ENCODE data around the gene PBRM1.
A peak's percentile ranks its signal among the peaks of the same experiment; 100 is the strongest.

Gene PBRM1

GRCh38 chr3:52525680-52526561, 159.8 kb downstream of the PBRM1 start:
- Mint-ChIP-seq H3K9me3 (no peaks in the 10 kb centered on the region), H3K27ac (peak overlapping the region; percentile 55), H3K4me1 (ENCODE audit: low read depth) (no peaks in the 10 kb centered on the region), H3K4me3 (no peak overlapping the region), H3K27me3 (ENCODE audit: low read depth) (no peaks in the 10 kb centered on the region), H3K36me3 (ENCODE audit: low read depth) (no peaks in the 10 kb centered on the region)

DNA sequence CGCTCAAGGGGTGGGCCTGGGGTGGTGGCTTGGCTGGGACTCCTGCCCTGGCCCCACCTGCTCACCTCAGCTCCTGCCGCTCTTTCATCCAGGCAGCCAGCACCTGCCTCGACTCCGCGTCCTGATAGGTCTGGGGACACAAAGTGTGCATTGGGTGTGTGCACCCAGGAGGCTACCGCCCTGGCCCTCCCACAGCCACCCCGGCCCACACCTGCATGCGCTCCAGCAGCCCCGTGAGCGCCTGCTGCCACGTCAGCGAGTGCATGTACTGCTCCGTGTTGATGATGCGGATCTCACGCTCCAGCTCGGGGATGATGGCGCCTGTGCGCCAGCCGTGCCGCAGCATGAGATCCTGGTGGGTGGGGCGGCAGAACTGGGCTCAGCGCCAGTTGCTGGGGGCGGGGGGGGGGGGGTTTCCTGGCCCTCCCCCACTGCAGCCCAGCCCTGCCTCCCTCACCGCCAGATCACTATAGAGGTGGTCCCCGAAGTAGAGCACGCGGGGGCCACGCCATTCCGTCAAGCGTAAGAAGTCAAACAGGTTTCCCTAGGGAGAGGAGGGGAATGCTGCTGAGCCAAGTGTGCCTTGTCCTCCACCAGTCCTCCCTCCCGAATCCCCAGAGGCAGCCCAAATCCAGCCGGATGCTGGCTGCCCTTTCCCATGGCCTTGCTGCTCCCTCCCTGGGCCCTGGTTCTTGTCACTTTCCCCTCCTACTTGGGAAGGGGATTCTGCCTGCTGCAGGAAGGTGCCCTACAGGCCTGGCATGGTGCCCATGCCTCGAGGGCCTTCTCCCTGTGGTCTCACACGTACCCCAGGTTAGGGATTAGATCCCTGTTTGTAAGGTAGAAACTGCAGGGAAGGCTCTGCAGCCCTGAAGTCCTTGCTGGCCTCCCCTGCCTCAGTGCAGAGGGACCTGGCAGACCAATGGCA, 160.7 kb downstream of the PBRM1 start:
- no peaks in the 10 kb centered on the region for H3K4me1 Mint-ChIP-seq (ENCODE audit: low read depth)
- H3K27me3 Mint-ChIP-seq (ENCODE audit: low read depth): no peaks in the 10 kb centered on the region
- no peaks in the 10 kb centered on the region for H3K9me3 Mint-ChIP-seq
- H3K27ac Mint-ChIP-seq: no peak overlapping the region
- no peaks in the 10 kb centered on the region for H3K36me3 Mint-ChIP-seq (ENCODE audit: low read depth)
- no peak overlapping the region for H3K4me3 Mint-ChIP-seq

DNA sequence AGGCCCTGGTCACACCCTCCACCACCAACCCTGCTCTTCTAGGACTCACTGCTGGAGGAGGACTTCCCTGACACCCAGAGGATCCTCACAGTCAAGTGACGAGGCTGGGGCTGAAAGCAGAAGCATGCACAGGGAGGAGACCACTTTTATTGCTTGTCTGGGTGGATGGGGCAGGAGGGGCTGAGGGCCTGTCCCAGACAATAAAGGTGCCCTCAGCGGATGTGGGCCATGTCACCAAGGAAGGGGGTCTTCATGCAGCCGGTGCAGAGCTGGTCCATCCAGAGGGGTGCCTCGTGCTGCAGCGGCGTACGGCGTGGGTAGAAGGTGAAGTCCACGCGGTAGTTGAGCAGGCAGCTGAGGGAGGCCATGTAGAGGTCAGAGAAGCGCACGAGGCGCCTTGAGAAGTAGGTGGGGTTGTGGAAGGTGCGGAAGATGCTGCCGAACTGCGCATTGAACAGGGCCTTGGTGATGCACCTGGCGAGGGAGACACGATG, 161.4 kb downstream of the PBRM1 start:
- no peaks in the 10 kb centered on the region for H3K4me1 Mint-ChIP-seq (ENCODE audit: low read depth)
- no peak overlapping the region for H3K4me3 Mint-ChIP-seq
- no peak overlapping the region for H3K27ac Mint-ChIP-seq
- H3K27me3 Mint-ChIP-seq (ENCODE audit: low read depth): no peaks in the 10 kb centered on the region
- H3K36me3 Mint-ChIP-seq (ENCODE audit: low read depth): no peaks in the 10 kb centered on the region
- no peaks in the 10 kb centered on the region for H3K9me3 Mint-ChIP-seq

DNA sequence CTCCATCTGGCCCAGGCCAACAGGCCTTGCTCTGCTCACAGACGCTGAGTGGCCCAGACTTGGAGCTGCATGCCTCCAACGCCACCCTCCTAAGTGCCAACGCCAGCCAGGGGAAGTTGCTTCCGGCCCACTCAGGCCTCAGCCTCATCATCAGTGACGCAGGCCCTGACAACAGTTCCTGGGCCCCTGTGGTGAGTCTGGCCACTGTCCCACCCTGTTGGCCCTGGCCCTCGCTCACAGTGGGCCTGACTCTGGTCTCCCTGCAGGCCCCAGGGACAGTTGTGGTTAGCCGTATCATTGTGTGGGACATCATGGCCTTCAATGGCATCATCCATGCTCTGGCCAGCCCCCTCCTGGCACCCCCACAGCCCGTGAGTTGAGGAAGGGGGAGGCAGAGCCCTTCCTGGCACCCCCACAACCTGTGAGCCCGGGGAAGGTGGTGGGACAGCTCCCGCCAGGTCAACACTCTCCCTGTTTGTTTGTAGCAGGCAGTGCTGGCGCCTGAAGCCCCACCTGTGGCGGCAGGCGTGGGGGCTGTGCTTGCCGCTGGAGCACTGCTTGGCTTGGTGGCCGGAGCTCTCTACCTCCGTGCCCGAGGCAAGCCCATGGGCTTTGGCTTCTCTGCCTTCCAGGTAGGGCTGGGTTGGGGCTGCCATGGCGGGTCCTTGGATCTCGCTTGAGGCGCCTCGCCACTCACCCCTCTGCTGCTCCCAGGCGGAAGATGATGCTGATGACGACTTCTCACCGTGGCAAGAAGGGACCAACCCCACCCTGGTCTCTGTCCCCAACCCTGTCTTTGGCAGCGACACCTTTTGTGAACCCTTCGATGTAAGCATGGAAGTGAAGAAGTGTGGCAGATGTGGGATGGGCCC, 162.1 kb downstream of the PBRM1 start:
- no peaks in the 10 kb centered on the region for H3K27me3 Mint-ChIP-seq (ENCODE audit: low read depth)
- H3K9me3 Mint-ChIP-seq: no peaks in the 10 kb centered on the region
- no peaks in the 10 kb centered on the region for H3K36me3 Mint-ChIP-seq (ENCODE audit: low read depth)
- no peak overlapping the region for H3K27ac Mint-ChIP-seq
- H3K4me3 Mint-ChIP-seq: no peak overlapping the region
- no peaks in the 10 kb centered on the region for H3K4me1 Mint-ChIP-seq (ENCODE audit: low read depth)

- no peak overlapping the region for H3K4me3 Mint-ChIP-seq
These were observed 163.0 kb downstream of the PBRM1 start for GRCh38 chr3:52522651-52523251.

GRCh38 chr3:52521881-52522650, 163.6 kb downstream of the PBRM1 start:
- no peaks in the 10 kb centered on the region for H3K36me3 Mint-ChIP-seq (ENCODE audit: low read depth)
- no peaks in the 10 kb centered on the region for H3K27me3 Mint-ChIP-seq (ENCODE audit: low read depth)
- H3K4me3 Mint-ChIP-seq: no peak overlapping the region
- no peaks in the 10 kb centered on the region for H3K9me3 Mint-ChIP-seq
- H3K27ac Mint-ChIP-seq: no peak overlapping the region
- no peaks in the 10 kb centered on the region for H3K4me1 Mint-ChIP-seq (ENCODE audit: low read depth)

More at GRCh38 chr3:52522651-52523251, 163.0 kb downstream of the PBRM1 start:
- H3K27me3 Mint-ChIP-seq (ENCODE audit: low read depth): no peaks in the 10 kb centered on the region
- no peaks in the 10 kb centered on the region for H3K36me3 Mint-ChIP-seq (ENCODE audit: low read depth)
- H3K9me3 Mint-ChIP-seq: no peaks in the 10 kb centered on the region
- no peak overlapping the region for H3K27ac Mint-ChIP-seq
- H3K4me1 Mint-ChIP-seq (ENCODE audit: low read depth): no peaks in the 10 kb centered on the region

GRCh38 chr3:52521488-52521824, 164.3 kb downstream of the PBRM1 start:
- Mint-ChIP-seq H3K36me3 (ENCODE audit: low read depth) (no peaks in the 10 kb centered on the region), H3K4me1 (ENCODE audit: low read depth) (no peaks in the 10 kb centered on the region), H3K27ac (no peak overlapping the region), H3K27me3 (ENCODE audit: low read depth) (no peaks in the 10 kb centered on the region), H3K4me3 (no peak overlapping the region), H3K9me3 (no peaks in the 10 kb centered on the region)

DNA sequence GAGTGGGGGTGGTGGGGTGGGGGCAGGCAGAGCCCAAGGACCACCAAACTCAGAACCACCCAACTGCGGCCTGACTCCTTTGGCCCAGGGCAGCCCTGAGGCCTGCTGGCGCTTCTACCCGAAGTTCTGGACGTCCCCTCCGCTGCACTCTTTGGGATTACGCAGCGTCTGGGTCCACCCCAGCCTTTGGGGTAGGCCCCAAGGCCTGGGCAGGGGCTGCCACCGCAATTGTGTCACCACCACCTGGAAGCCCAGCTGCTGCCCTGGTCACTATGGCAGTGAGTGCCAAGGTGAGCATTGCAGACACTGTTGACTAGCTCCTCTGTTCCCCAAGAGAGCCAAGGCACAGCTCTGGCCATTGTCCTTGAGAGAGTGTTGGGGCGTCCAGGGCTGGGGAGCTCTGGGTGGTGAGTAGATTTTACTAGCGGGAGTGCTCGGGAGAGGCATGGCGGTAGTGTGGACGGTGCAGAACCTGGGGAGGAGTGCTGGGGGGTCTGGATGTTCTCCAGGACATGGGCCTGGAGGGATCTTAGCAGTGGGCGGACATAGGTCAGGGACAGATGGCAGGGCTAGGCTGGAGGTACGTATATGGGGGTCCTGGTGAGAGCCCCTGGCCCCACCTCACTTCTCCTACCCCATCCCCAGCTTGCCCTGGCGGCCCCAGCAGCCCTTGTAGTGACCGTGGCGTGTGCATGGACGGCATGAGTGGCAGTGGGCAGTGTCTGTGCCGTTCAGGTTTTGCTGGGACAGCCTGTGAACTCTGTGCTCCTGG, 164.8 kb downstream of the PBRM1 start:
- H3K27me3 Mint-ChIP-seq (ENCODE audit: low read depth): no peaks in the 10 kb centered on the region
- H3K4me3 Mint-ChIP-seq: no peak overlapping the region
- H3K36me3 Mint-ChIP-seq (ENCODE audit: low read depth): no peaks in the 10 kb centered on the region
- H3K4me1 Mint-ChIP-seq (ENCODE audit: low read depth): no peaks in the 10 kb centered on the region
- H3K27ac Mint-ChIP-seq: no peak overlapping the region
- no peaks in the 10 kb centered on the region for H3K9me3 Mint-ChIP-seq

DNA sequence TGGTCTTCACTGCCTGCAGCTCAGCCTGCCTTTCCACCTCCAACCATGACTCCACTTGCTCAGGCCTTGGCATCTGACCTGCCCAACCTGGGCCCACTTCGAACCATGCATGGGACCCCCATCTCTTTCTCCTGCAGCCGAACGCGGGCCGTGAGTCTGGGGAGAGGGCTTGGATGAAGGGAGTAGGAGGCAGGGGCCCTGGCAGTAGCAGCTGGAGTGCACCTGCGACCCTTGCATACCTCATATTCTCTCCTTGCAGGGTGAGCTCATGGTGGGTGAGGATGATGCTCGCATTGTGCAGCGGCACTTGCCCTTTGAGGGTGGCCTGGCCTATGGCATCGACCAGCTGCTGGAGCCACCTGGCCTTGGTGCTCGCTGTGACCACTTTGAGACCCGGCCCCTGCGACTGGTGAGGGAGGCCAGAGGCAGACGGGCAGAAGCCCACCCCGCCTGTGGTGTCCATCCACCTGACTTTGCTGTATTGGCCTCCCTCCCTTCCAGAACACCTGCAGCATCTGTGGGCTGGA, 165.5 kb downstream of the PBRM1 start:
- H3K4me3 Mint-ChIP-seq: no peak overlapping the region
- H3K36me3 Mint-ChIP-seq (ENCODE audit: low read depth): no peaks in the 10 kb centered on the region
- H3K27ac Mint-ChIP-seq: no peak overlapping the region
- no peaks in the 10 kb centered on the region for H3K27me3 Mint-ChIP-seq (ENCODE audit: low read depth)
- H3K4me1 Mint-ChIP-seq (ENCODE audit: low read depth): no peaks in the 10 kb centered on the region
- H3K9me3 Mint-ChIP-seq: no peaks in the 10 kb centered on the region

GRCh38 chr3:52519445-52520140, 166.1 kb downstream of the PBRM1 start:
- Mint-ChIP-seq H3K4me1 (ENCODE audit: low read depth) (no peaks in the 10 kb centered on the region), H3K36me3 (ENCODE audit: low read depth) (no peaks in the 10 kb centered on the region), H3K9me3 (no peaks in the 10 kb centered on the region), H3K4me3 (no peak overlapping the region), H3K27me3 (ENCODE audit: low read depth) (no peaks in the 10 kb centered on the region), H3K27ac (no peak overlapping the region)

DNA sequence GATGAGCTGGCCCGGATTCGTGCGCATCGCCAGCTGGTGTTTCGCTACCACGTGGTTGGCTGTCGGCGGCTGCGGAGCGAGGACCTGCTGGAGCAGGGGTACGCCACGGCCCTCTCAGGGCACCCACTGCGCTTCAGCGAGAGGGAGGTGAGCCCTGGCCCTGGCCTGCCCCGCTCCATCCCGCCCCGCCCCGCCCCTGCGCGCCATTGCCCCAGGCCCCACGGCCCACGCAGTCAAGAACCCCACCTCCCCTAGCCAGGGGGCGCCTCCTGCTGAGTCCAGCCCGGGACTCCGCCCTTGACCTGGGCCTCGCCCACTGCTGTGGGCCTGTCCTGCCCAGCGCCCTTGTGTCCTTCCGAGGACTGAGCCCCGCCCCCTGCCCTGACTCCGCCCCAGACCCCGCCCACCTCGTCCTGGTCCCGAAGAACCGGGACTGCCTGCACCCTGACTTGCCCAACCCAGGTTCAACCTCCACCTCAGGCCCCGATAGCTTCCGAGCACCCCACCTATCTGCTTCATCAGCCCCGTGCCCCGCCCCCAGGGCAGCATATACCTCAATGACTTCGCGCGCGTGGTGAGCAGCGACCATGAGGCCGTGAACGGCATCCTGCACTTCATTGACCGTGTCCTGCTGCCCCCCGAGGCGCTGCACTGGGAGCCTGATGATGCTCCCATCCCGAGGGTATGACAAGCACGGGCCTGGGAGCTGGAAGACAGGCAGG, 166.8 kb downstream of the PBRM1 start:
- Mint-ChIP-seq H3K4me3 (no peak overlapping the region), H3K27me3 (ENCODE audit: low read depth) (no peaks in the 10 kb centered on the region), H3K36me3 (ENCODE audit: low read depth) (no peaks in the 10 kb centered on the region), H3K9me3 (no peaks in the 10 kb centered on the region), H3K4me1 (ENCODE audit: low read depth) (no peaks in the 10 kb centered on the region), H3K27ac (no peak overlapping the region)
